GM15510 (cell line): ENCODE data around the gene MDK.

Experiments used
- POLR2A ChIP-seq: IDR thresholded peaks from 3 replicates; pipeline ENCODE4 v1.6.1; 2011; ENCODE audit warnings: borderline replicate concordance; ENCODE audit not compliant: insufficient read length; ENCODE audit errors: extremely low read depth

Gene MDK

GRCh38 chr11:46357483-46357936, 24.0 kb upstream of the MDK start:
- TF ChIP-seq POLR2A: no peak

GRCh38 chr11:46359953-46360352, 21.5 kb upstream of the MDK start:
- TF ChIP-seq POLR2A: no peak

- TF ChIP-seq POLR2A: no peak
Measured at GRCh38 chr11:46360878-46361277, 20.6 kb upstream of the MDK start.

GRCh38 chr11:46361283-46362155, 19.9 kb upstream of the MDK start:
- TF ChIP-seq POLR2A: peak; percentile 57

- TF ChIP-seq POLR2A: no peak
Measured at GRCh38 chr11:46362156-46363030, 19.1 kb upstream of the MDK start.

- TF ChIP-seq POLR2A: no peak
Measured at GRCh38 chr11:46363031-46363407, 18.4 kb upstream of the MDK start.

- TF ChIP-seq POLR2A: no peak
Measured at GRCh38 chr11:46363455-46364005, 17.9 kb upstream of the MDK start.

- no peak for TF ChIP-seq POLR2A
Measured at GRCh38 chr11:46364056-46364455, 17.4 kb upstream of the MDK start.

GRCh38 chr11:46364791-46365190, 16.7 kb upstream of the MDK start:
- no peak for TF ChIP-seq POLR2A

- TF ChIP-seq POLR2A: no peak
Measured at GRCh38 chr11:46366260-46366659, 15.2 kb upstream of the MDK start.

- no peak for TF ChIP-seq POLR2A
Measured at GRCh38 chr11:46366661-46367161, 14.8 kb upstream of the MDK start.

GRCh38 chr11:46367244-46367915, 14.1 kb upstream of the MDK start:
- TF ChIP-seq POLR2A: no peak

- TF ChIP-seq POLR2A: no peak
Measured at GRCh38 chr11:46367916-46368267, 13.6 kb upstream of the MDK start.

GRCh38 chr11:46369458-46370152, 11.9 kb upstream of the MDK start:
- no peak for TF ChIP-seq POLR2A
